ENCODE measurements around the gene RXRG.

The RXRG gene

DNA sequence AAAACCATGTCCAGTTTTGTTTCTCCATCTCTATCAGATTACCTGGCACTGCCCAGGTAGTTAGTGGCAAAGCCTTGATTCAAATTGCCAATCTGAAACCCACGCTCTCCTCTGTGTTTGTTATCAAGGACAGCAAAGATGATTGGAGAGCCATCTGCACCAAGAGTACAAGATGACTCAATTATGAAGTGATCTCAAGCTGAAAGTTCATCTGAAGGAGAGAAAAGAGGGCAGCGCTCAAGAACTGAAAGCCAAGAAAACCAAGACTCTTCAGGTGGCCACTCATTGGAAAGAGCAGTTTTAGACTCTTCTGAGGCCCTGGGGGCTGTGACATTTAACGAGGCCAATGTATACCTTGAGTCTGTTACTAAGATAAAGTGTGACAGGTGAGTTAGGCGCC is 13.8 kb downstream of the RXRG start:
- TF ChIP-seq CTCF (IDR thresholded peaks at IDR 0.05; ENCODE audit: low read depth, low read length, missing control alignments), result no peak
- no peak overlapping the region for H3K4me3 ChIP-seq (replicated peaks; ENCODE audit: low read depth, low read length)
- DNase-seq (ENCODE audit: extremely low read depth, low read depth), result no peak

- no peak for TF ChIP-seq CTCF (IDR thresholded peaks at IDR 0.05; ENCODE audit: low read depth, low read length, missing control alignments)
- no peak overlapping the region for H3K4me3 ChIP-seq (replicated peaks; ENCODE audit: low read depth, low read length)
- no peak for DNase-seq (ENCODE audit: extremely low read depth, low read depth)
These were observed 18.2 kb downstream of the RXRG start for GRCh38 chr1:165426745-165427144.

DNA sequence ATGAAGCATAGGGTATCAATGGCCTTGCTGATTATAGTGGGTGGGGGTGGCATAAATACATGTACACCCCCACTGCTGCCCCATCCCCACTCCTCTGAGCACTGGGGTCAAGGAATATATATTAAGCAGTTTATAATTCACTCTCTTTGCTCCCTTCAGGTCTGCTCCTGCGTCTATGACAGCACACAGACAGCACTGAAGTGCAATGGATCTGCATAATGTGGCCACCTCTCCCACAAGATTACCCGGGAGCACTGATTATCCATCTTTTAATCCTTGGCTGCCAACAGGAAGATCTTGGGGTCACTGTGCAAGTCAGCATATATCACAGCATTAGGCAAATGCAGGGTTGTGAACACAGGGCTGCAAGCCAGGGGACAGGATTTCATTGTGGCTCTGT is 19.3 kb downstream of the RXRG start:
- TF ChIP-seq CTCF (IDR thresholded peaks at IDR 0.05; ENCODE audit: low read depth, low read length, missing control alignments), result no peak
- no peak for DNase-seq (ENCODE audit: extremely low read depth, low read depth)
- H3K4me3 ChIP-seq (replicated peaks; ENCODE audit: low read depth, low read length), result no peak overlapping the region

- no peak for TF ChIP-seq CTCF (IDR thresholded peaks at IDR 0.05; ENCODE audit: low read depth, low read length, missing control alignments)
- no peak overlapping the region for H3K4me3 ChIP-seq (replicated peaks; ENCODE audit: low read depth, low read length)
- DNase-seq (ENCODE audit: extremely low read depth, low read depth), result no peak
These were observed 20.3 kb downstream of the RXRG start for GRCh38 chr1:165424454-165425216.

- no peak overlapping the region for H3K4me3 ChIP-seq (replicated peaks; ENCODE audit: low read depth, low read length)
- DNase-seq (ENCODE audit: extremely low read depth, low read depth), result no peak
- TF ChIP-seq CTCF (IDR thresholded peaks at IDR 0.05; ENCODE audit: low read depth, low read length, missing control alignments), result no peak
These were observed 21.8 kb downstream of the RXRG start for GRCh38 chr1:165423136-165423535.

DNA sequence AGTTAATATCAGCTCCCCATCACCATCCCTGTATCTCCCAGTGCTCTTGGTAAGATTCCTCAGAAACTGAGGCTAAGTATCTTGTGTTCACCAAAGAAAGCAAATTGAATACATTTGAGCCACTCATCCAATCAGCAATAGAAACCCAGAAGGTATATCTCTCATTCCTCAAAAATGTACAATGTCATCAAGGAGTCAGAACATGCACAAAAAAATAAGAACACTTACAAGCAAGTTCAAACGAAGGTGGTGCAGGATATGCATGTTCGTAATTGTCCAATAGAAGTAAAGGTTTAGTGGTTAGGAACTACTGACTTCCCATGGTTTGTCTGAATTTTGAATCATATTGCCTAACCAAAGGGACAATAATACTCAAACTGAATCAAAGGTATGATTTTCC is 24.3 kb downstream of the RXRG start:
- H3K4me3 ChIP-seq (replicated peaks; ENCODE audit: low read depth, low read length), result no peak overlapping the region
- DNase-seq (ENCODE audit: extremely low read depth, low read depth), result no peak
- no peak for TF ChIP-seq CTCF (IDR thresholded peaks at IDR 0.05; ENCODE audit: low read depth, low read length, missing control alignments)

- no peak for TF ChIP-seq CTCF (IDR thresholded peaks at IDR 0.05; ENCODE audit: low read depth, low read length, missing control alignments)
- no peak overlapping the region for H3K4me3 ChIP-seq (replicated peaks; ENCODE audit: low read depth, low read length)
- DNase-seq (ENCODE audit: extremely low read depth, low read depth), result no peak
These were observed 25.1 kb downstream of the RXRG start for GRCh38 chr1:165419839-165420238.
